Left colon (tissue), 2 donors: ENCODE data around the gene RHOH. TPM values are rescaled to one million over a fixed set of nuclear protein-coding genes. Genes with fewer than 3 reads are reported as not detected.

Source experiments
- ATAC-seq: fragments of 200-7000 bp; cut with Tn5 transposase; one replicate; pipeline ENCODE4 v1.9.1; 2020; ENCODE audit warnings: mild to moderate bottlenecking, moderate library complexity
- DNase-seq, 2 donors: peaks; one replicate each; pipeline ENCODE4 v3.0.0-alpha.2; 2020
- intact Hi-C, 2 donors: fragments of 100-400 bp; cut with DNase I in 1 of 2; cut with micrococcal nuclease in 1 of 2; formaldehyde crosslinking; loops; one replicate each; pipeline versions ENCODE4 v1.11.2 to v1.14.0; 2022; cut with DNase I, micrococcal nuclease
- total RNA-seq, 2 donors: library from RNA; stranded (reverse); fragmentation: NEBNext Ultra II Directional; extraction: Animal tissue kit (Norgen Biotek cat#: 25700); gene quantifications; one replicate each; pipeline ENCODE4 v1.2.1, GENCODE V29; 2021
- donor health status: DM: no; HTN: no; CAD: no.
- donor health status: DM: yes; HTN: yes; CAD: no.

RHOH gene
- total RNA-seq, 2 donors from 2014 or later: 2.8 to 4.2 TPM

DNA sequence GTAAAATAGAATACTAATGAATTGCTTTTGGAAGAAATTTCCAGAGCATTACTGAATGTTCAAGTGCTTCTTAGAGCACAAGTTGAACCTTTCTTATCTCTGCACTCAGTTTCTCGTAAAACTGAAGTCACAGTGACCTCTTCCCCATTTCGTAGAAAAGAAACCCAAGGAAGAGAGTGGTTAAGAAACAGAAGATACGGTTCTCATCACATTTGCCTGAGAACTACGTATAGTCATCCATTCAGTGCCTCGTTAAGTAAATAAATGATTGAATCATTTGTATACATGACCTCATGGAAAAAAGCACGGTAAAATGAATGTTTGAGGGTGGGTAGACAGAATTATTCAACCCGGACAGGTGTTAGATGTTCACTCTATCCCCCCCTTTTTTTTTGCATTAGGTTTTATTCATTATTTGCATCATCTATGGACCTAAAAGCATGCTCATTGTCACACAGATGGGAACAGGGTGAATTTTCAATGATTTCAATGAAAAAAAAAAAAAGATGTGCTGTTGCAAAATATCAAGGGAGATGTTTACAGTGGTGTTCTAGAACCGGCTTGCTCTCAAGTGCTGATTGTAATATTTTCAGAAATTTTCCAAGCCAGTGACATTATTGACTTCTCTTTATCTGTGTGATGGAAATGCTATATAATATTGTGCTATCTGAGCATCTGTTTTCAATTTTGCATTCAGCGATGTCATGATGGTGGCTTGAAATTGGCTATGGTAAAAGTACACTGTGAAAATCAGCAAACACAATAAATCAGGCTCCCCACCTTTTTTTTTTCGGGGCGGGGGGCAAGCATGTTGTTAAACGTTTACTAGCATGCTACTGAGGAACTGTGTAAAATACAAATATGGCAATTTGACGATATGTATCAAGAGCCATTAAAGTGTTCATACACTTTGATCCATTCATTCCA, 4.3 kb downstream of the RHOH start:
- peak; percentile 45 for ATAC-seq
- intact Hi-C loops: no loop called here
- no peak for DNase-seq

DNA sequence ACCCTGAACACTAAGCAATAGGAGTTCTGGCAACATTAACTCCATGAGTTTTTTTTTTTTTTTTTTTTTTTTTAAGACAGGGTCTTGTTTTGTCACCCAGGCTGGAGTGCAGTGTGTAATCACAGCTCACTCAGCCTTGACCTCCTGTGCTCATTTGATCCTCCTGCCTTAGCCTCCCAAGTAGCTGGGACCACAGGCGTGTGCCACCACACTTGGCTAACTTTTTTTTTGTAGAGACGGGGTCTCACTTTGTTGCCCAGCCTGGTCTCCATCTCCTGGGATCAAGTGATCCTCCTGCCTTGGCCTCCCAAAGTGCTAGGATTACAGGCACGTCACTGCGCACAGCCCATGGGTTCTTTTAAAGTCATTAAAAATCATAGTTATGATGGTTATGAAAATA, 5.1 kb downstream of the RHOH start:
- ATAC-seq (no peak), DNase-seq (no peak)
- intact Hi-C loops: no loop called here

DNA sequence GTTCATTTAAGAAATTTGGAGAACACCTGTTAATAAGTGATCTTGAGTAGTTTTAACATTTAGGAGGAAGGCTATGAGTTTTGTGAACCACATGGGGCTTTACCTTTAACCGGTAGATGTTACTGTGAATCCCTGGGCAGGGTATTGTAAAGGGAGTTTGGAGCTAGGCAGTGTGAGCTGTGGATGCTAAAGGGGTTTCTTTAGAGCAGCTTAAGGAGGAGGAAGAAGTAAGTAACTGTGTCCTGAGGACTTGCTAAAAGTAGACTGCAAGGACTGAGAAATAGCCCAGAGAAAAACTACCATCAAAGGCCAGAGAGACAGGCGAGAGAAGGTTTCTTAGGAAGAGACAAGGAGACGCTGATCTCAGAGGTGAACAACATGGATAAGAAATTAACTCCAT, 5.6 kb downstream of the RHOH start:
- ATAC-seq: no peak
- intact Hi-C loops: no loop called here
- no peak for DNase-seq

DNA sequence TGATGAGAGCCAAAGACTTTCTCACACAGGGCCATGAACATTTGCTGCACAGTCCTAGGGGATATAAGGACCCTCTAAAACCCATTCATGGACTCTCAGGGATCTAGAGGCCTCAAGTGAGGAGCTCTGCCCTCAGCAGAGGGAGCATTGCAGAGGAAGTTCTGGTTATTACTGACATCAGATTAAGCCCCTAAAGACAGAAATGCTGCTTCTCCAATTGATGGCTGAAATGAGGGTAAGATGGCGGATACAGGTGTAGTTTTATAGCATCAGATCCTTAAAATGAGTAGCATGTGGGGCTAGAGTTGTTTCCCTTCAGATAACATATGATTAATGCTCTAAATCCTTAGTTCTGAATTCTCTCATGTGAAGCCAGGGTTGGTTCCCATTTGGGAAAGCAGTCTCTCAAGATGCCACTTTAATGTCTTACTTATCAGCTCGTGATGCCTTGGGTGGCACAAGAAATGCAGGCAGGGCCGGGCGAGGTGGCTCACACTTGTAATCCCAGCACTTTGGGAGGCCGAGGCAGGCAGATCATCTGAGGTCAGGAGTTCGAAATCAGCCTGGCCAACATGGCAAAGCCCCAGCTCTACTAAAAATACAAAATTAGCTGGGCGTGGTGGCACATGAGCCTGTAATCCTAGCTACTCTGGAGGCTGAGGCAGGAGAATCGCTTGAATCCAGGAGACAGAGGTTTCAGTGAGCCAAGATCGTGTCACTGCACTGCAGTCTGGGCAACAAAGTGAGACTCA, 7.9 kb downstream of the RHOH start:
- ATAC-seq (no peak), DNase-seq (no peak)
- intact Hi-C loops: no loop called here

DNA sequence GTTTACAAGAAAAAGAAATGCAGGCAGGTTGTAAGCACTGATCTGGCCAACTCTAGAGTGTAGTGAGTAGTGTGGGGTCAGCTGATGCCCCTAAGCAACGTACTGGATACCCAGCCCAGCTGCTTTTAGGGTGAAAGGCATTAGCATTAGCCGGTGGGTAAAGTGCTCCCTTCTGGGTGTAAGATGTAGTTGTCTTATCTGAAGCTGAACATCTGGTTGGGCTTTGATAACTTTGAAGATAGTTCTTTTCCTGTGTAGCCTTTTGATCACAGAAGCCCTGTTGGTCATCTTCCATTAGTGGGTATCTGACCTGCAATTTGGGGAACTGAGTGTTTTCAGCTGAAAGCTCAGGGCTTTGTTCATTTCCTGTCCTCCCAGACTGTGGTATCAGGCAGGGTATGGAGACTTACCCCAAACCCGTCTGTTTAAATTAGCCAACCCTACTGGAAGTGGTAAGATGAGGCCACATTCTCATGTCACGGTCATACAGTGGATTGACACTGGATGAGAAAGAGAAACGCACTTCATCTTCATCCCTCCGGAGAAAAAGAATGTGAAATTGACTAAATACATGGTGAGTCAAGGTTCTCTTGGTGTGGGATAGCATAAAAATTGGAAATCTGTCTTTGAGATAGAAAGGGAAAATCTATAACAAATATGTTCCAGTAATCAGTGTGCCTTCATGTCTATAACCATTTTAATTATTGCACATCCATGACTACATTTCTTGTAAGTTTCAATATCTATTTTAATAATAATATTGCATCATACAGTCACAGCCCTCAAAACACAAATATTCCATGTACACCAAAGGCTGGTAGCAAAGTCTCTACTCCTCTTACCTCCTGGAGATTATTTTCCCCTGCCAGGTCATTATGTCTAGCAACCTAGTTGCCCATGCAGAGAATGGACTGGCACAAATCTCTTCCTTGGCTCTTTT, 8.7 kb downstream of the RHOH start:
- ATAC-seq (peak; percentile 37), DNase-seq (no peak)
- intact Hi-C loops: no loop called here

DNA sequence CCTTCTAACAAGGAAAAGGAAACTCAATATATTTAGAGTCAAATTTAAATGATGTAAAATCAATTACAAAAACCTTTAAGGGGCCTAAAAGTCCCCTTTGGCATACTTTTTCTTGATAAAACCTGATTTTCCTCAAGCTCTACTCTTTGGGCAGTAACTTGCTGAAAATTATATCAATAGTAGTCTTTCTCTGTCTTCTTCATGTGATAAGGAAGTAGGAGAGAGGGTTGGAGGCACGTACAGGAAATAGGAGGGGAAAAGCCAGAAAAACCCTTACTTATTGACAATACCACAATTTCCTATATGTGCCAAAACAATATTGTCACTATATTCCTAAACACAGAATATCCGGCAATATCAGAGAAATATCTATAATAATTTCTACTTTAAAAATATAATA, 9.6 kb downstream of the RHOH start:
- ATAC-seq: no peak
- intact Hi-C loops: no loop called here
- no peak for DNase-seq

DNA sequence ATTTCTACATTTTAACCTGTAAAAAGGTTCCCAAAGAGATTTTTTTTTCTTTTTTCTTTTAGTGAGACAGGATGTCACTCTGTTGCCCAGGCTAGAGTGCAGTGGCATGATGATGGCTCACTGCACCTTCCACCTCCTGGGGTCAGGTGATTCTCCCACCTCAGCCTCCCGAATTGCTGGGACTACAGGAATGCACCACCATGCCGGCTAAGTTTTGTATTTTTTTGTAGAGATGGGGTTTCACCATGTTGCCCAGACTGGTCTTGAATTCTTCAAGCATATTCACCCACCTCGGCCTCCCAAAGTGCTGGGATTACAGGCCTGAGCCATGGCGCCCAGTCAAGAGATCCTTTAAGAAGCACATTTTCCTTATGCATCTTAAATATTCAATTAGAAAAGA, 12.6 kb downstream of the RHOH start:
- ATAC-seq (no peak), DNase-seq (no peak)
- intact Hi-C loops: no loop called here

DNA sequence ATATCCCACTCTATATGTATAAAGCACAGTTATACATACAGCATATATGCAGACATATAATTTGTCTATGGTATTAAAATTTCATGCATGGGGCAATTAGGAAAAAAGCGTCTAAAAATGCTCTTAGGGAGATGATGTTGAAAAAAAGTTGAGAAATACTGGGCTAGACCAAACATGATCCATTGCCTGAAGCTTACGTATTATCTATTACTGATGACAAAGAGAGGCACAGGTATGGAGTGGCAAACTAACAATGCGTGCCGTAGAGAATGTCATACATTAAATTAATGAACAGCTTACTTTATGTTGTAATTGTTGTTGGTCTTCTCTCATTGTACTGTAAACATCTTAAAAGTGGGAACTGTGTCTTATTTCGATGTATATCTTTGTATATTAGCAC, 13.9 kb downstream of the RHOH start:
- no peak for DNase-seq
- no peak for ATAC-seq
- intact Hi-C loops: no loop called here

DNA sequence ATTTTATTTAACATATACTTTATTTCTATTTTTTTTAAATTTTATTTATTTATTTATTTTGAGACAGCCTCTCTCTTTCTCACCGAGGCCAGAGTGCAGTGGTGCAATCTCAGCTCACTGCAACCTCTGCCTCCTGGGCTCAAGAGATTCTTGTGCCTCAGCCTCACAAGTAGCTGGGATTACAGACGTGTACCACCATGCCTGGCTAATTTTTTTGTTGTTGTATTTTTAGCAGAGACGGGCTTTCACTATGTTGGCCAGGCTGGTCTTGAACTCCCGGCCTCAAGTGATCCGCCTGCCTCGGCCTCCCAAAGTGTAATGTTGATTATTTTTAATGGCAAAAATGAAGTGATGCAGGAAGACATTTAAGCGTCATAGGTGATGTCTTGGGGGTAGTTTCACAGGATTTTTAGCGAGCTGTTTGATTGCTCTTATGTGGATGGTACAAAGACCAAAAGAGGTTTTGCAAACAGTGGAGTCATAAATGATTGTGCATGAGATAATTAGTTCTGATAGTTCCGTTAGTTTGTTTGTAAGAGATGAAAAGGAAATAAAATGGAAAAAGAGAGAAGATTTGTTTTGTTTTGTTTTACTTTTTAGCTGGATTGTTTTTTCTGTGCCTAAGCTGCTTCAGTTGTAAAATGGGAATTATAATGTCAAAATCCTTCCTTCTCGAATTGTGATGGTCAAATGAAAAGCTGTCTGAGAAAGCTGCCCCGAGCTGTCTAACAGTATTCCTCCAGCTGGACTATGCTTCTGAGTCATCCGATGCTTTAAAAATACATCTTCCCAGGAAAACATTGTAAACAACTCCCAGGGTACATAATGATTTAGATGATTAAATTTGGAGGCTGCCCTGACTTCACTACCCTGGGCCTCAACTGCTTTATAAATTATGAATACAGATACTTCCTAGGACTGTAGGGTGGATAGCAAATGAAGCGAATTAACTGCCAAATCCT, 14.7 kb downstream of the RHOH start:
- ATAC-seq: no peak
- intact Hi-C loops: no loop called here
- no peak for DNase-seq

DNA sequence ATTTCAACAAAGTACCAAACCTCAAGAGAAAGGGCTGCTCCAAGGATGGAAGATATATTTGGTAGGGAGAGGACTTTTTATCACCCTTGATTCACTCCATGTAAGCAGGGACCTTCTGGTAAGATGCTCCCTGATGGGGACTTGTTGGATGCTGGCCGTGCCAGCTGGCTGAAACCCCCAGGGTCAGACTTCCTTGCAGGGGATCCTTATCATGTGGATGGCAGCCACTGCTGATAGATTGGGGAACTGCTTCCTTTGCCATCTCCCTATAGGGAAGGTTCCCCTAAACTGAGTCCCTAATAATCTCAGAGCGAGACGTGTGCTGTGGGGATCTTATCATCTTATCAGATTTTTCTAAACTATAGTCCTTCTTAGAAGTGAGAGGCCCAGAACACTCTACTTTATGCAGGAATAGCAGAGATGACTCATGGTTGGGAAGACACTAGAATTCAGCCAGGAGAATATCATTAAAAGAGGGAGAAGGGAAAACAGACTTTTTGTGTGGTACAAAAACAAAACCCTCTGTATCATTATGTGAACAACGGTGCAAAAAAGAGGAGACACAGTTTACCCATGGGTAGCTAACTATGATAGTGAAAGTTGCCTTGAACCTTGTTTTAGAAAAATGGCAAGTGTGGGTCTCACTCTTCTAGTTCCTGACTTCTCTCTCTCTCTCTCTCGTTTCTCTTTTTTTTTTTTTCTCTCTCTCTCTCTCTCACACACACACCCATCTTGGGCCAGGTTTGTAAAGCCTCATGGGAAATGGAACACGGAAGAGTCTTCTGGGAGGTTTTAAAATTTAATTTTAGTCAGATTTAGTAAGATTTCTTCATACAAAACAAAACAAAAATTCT, 16.1 kb downstream of the RHOH start:
- DNase-seq (no peak), ATAC-seq (no peak)
- intact Hi-C loops: no loop called here

DNA sequence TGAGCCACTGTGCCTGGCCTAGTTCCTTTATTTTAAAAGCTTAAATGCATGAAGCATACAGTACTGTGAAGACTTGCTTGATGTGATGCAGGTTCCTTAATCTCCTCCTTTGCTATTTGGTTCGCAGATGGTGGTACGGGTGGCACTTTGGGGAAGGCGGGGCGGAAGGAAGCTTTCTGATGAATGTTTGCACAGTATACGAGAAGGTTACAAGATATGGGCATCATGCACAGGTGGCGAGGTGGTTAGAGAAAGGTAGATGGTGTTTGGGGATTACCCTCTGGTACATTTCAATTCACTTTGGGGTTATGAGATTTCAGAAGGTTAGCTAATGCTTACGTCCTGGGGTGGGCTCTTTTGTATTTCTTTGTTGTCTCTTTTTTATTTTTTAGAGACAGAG, 17.2 kb downstream of the RHOH start:
- DNase-seq: no peak
- no peak for ATAC-seq

DNA sequence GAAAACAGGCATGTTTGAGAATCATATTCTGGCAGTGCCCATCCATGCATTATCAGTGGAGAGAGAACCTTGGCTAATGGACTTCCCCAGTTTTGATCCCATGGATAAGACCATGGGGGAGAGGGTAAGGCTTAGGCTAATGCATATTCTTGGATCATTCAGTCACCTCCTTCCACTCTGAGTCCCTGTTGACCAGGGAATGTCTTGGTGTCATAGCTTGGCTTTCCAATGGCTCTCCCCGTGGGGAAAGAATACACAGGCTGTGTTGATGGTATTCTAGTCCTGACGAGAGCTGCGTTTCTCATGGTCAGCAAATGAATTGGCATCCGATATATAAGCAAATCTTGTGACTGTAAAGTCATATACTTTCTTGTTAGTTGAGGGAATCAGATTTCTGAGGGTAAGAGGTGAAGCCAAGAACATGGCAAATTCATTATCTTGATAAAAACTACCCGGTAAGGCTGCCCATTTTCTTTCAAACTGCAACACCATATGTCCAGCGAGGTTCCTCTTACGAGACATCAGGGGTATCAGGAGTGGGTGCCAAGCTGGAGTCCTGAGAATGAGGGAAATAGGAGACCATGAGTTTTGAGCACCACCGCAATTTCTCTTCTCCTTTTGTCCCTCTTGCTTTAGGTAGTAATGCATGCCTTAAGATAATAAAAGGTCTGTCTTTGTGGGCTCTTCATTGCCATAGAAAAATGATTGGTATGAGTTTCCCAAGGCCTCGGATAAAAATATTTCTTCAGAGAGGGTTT, 18.0 kb downstream of the RHOH start:
- intact Hi-C loops: no loop called here
- DNase-seq (no peak), ATAC-seq (no peak)

More for the DNA sequence above, 17.2 kb downstream of the RHOH start:
- intact Hi-C loops: no loop called here

DNA sequence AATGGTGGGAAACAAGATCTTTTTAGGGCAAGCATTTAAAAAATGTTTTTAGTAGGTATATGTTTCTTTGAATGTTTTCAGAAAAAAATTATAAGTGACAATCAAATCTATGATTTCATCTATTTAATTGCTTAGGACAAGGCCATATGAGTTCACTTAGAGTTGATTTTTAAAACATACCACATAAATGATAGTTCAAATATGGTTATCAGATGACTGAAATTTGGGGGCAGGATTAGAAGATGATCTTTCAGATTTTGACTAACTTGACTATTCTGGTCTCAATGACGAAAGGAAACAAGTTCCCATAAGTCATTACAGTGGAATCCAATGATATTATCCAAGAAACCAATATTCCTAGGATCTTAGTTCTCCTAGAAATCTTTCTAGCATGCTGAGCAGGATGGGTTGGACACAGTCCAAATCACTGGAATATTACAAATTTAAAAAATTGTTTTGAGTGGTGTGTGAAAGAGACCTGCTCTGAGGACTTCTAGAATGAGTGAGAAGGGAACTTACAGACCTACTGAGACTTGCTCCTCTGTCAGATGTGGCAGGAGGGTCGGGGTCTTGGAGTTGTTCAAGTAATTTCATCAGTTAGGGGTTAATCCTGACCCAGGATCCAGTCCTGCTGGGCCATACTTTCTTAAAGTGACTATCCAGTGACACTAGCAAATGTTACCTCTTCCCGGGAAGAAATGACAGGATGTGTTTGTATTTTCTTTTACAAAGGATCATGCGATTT, 20.0 kb downstream of the RHOH start:
- DNase-seq (no peak), ATAC-seq (no peak)
- intact Hi-C loops: no loop called here

DNA sequence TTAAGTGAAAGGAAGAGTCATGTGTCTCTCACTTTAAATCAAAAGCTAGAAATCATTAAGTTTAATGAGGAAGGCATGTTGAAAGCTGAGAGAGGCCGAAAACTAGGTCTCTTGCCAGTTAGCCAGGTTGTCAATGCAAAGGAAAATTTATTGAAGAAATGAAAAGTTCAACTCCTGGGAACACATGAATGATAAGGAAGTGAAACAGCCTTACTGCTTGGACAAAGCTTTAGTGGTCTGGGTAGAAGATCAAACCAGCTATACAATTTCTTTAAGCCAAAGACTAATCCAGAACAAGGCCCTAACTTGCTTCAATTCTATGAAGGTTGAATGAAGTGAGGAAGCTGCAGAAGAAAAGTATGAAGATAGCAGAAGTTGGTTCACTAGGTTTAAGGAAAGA, 24.9 kb downstream of the RHOH start:
- no peak for ATAC-seq
- intact Hi-C loops: no loop called here
- no peak for DNase-seq

DNA sequence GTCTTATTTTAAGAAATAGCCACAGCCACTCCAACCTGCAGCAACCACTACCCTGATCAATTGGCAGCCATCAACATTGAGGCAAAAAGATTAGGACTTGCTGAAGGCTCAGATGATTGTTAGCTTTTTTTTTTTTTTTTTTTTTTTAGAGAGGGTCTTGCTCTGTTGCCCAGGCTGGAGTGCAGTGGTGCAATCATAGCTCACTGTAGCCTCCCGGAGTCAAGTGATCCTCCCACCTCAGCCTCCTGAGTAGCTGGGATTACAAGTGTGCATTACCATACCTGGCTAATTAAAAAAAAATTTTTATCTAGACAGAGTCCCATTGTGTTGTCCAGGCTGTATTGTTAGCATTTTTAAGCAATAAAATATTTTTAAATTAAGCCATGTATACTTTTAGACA, 26.5 kb downstream of the RHOH start:
- intact Hi-C loops: no loop called here
- DNase-seq (no peak), ATAC-seq (no peak)

DNA sequence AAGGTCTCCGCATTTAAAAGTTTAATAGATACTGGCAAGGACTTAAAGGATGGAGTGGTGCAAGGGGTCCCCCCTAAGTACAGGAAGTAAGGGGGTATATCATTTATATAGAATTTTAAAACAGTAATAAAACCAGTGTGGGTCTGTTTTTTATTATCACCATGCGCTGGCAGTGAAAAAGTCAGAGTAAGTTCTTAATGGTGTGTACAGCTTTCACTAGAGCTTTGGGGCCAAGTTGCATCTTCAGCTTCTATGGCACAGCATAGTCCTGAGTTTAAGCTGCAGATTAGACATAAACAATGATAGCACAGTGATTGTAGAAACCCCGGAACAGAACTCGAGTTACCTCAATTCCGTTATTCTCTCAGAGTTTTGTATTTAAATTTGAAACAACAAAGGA, 27.6 kb downstream of the RHOH start:
- ATAC-seq (no peak), DNase-seq (no peak)
- intact Hi-C loops: no loop called here
